Measurements from ENCODE around the gene DLG1. TPM values are rescaled to one million over a fixed set of nuclear protein-coding genes. Genes with fewer than 3 reads are reported as not detected.

DLG1 gene
- total RNA-seq, 6 donors from 2014 or later: 49.3 to 102 (median 63.2) TPM

DNA sequence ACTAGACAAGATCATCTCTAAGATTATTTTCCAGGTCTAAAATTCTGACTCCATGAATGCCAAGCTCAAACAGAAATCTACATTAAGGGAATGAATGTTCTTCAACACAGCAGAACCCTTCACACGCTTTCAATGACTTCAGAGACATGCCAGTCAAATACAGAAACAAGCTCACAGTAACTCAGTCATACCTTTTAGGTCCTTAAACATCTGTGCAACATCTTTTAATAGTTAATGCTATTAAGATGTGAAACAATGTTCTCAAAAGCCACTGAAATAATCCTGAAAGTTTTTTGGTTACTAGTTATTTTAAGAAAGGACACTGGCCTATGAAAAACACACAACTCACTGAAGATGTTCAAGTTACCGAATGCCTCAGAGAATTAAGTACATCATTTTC, 2.5 kb downstream of the DLG1 start:
- H3K4me3 ChIP-seq: no peak overlapping the region

DNA sequence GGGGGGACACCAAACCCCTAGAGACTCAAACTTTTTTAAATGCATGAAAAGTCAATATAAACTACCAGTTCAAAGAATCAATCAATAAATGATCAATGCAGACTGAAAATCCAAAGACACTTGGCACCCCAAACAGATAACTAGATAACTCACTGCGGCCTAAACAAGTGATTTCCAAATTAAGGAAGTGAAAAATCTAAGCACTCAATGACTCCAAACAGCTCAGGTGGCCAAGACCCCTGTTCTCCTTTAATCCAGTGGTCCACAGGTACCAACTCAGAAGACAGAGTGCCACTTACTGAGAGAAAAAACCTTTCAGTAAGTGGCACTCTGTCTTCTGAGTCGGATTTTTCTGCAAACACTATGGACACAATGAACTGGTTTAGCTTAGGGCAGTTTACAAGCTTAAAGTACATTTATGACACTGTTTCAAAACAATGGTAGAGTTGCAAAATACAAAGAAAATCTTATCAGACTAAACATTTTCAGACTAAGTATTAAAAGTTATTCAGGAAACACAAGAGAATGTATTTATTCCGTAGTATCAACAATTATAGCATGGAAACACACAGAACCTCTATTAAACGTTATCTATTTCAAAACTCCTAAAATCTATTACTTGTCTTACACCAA, 4.7 kb downstream of the DLG1 start:
- TF ChIP-seq POLR2AphosphoS5 (IDR thresholded peaks at IDR 0.05) (no peak), EP300 (IDR thresholded peaks at IDR 0.05) (no peak), CTCF (IDR thresholded peaks at IDR 0.05) (no peak), POLR2A (IDR thresholded peaks at IDR 0.05) (no peak)
- ATAC-seq (ENCODE audit: low FRiP score in 2 of 2) (no peak), DNase-seq (no peak)
- peaks cover 4 to 23% (median 18%) of the 10 kb centered on the region in 4 donors for H3K4me1 ChIP-seq
- H3K27ac ChIP-seq: no peak overlapping the region
- no peak overlapping the region for H3K4me3 ChIP-seq
- H3K36me3 ChIP-seq: peaks cover 0 to 29% (median 0%) of the 10 kb centered on the region in 4 donors
- no peaks in the 10 kb centered on the region for H3K27me3 ChIP-seq
- 66 to 70% methylated on average over 4 of the region's 4 CpGs for WGBS, 2 donors
- H3K9me3 ChIP-seq: no peaks in the 10 kb centered on the region

More for the DNA sequence above, 2.5 kb downstream of the DLG1 start:
- peaks cover 8 to 31% (median 26%) of the 10 kb centered on the region in 4 donors for H3K4me1 ChIP-seq
- 71 to 76% methylated on average over 2 of the region's 2 CpGs for WGBS, 2 donors
- TF ChIP-seq CTCF (IDR thresholded peaks at IDR 0.05) (no peak), EP300 (IDR thresholded peaks at IDR 0.05) (no peak), POLR2A (IDR thresholded peaks at IDR 0.05) (no peak), POLR2AphosphoS5 (IDR thresholded peaks at IDR 0.05) (no peak)
- no peak for ATAC-seq (ENCODE audit: low FRiP score in 2 of 2)
- peaks cover 0 to 13% (median 0%) of the 10 kb centered on the region in 4 donors for H3K36me3 ChIP-seq
- H3K27me3 ChIP-seq: no peaks in the 10 kb centered on the region
- no peaks in the 10 kb centered on the region for H3K9me3 ChIP-seq
- H3K27ac ChIP-seq: no peak overlapping the region
- DNase-seq: no peak

- H3K27ac ChIP-seq: no peak overlapping the region
- TF ChIP-seq POLR2AphosphoS5 (IDR thresholded peaks at IDR 0.05): no peak
- no peak for TF ChIP-seq CTCF (IDR thresholded peaks at IDR 0.05)
- no peak for TF ChIP-seq POLR2A (IDR thresholded peaks at IDR 0.05)
- H3K4me1 ChIP-seq: peaks cover 4 to 23% (median 18%) of the 10 kb centered on the region in 4 donors
Observed at GRCh38 chr3:197292648-197293047, 5.8 kb downstream of the DLG1 start.

DNA sequence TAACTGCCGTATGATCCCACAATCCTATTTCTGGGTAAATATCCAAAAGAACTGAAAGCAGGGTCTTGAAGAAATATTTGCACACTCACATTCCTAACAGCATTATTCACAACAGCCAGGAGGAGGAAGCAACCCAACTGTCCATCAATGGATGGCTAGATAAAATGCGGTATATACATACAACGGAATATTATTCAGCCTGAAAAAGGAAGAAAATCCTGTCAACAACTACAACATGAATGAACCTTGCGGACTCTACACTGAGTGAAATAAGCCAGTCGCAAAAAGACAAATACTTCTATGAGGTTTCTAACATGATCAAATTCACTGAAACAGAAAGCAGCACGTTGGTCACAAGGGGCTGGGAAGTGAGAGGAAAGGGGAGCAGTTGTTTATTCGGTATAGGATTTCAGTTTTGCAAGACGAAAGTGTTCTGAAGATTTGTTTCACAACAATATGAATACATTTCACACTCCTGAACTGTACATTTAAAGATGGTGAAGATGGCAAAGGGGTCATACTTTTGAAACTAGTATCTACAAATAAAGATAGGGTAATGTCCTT, 6.2 kb downstream of the DLG1 start:
- Histone ChIP-seq H3K27me3 (no peaks in the 10 kb centered on the region), H3K36me3 (peaks cover 0 to 39% (median 0%) of the 10 kb centered on the region in 4 donors), H3K27ac (no peak overlapping the region), H3K4me3 (no peak overlapping the region), H3K9me3 (no peaks in the 10 kb centered on the region), H3K4me1 (peaks cover 4 to 23% (median 17%) of the 10 kb centered on the region in 4 donors)
- WGBS, 2 donors: 75 to 81% methylated on average over 8 of the region's 8 CpGs
- DNase-seq (no peak), ATAC-seq (ENCODE audit: low FRiP score in 2 of 2) (no peak)
- TF ChIP-seq POLR2A (IDR thresholded peaks at IDR 0.05) (no peak), POLR2AphosphoS5 (IDR thresholded peaks at IDR 0.05) (no peak)

More at GRCh38 chr3:197292648-197293047, 5.8 kb downstream of the DLG1 start:
- no peak overlapping the region for H3K4me3 ChIP-seq
- H3K27me3 ChIP-seq: no peaks in the 10 kb centered on the region
- no peak for DNase-seq
- H3K36me3 ChIP-seq: peaks cover 0 to 36% (median 0%) of the 10 kb centered on the region in 4 donors
- no peak for ATAC-seq (ENCODE audit: low FRiP score in 2 of 2)
- H3K9me3 ChIP-seq: no peaks in the 10 kb centered on the region
- WGBS, 2 donors: 88 to 100% methylated on average over 1 of the region's 1 CpG

GRCh38 chr3:197289726-197290125, 8.7 kb downstream of the DLG1 start:
- H3K4me1 ChIP-seq: peaks cover 0 to 11% (median 10%) of the 10 kb centered on the region in 4 donors
- H3K4me3 ChIP-seq: no peak overlapping the region
- TF ChIP-seq CTCF (IDR thresholded peaks at IDR 0.05) (no peak), POLR2AphosphoS5 (IDR thresholded peaks at IDR 0.05) (no peak)
- DNase-seq (no peak), ATAC-seq (ENCODE audit: low FRiP score in 2 of 2) (no peak)
- no peaks in the 10 kb centered on the region for H3K9me3 ChIP-seq
- H3K36me3 ChIP-seq: peaks cover 0 to 43% (median 4%) of the 10 kb centered on the region in 4 donors
- H3K27ac ChIP-seq: no peak overlapping the region
- no peaks in the 10 kb centered on the region for H3K27me3 ChIP-seq
